Measurements from ENCODE around the gene ARSG.

DNA sequence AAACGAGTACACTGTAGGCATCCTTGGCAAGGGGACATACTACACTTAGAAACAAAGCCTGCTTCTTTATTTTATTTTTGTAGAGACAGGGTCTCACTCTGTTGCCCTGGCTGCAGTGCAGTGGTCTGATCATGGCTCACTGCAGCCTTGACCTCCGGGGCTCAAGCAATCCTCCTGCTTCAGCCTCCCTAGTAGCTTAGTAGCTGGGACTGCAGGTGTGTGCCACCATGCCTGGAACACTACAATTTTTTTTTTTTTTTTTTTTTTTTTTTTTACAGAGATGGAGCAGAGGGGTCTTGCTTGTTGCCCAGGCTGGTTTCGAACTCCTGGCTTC, 87.8 kb downstream of the ARSG start:
- TF ChIP-seq, protein P1, sequence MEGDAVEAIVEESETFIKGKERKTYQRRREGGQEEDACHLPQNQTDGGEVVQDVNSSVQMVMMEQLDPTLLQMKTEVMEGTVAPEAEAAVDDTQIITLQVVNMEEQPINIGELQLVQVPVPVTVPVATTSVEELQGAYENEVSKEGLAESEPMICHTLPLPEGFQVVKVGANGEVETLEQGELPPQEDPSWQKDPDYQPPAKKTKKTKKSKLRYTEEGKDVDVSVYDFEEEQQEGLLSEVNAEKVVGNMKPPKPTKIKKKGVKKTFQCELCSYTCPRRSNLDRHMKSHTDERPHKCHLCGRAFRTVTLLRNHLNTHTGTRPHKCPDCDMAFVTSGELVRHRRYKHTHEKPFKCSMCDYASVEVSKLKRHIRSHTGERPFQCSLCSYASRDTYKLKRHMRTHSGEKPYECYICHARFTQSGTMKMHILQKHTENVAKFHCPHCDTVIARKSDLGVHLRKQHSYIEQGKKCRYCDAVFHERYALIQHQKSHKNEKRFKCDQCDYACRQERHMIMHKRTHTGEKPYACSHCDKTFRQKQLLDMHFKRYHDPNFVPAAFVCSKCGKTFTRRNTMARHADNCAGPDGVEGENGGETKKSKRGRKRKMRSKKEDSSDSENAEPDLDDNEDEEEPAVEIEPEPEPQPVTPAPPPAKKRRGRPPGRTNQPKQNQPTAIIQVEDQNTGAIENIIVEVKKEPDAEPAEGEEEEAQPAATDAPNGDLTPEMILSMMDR (IDR thresholded peaks at IDR 0.05), result no peak
- TF ChIP-seq POLR2A (IDR thresholded peaks at IDR 0.05), result no peak
